ENCODE measurements around the gene CENPVL2.
"Not testable (repeated sequence)": the region's sequence is repeated elsewhere in the genome, so short reads cannot be mapped to it uniquely, and the experiment has no call there.

Gene CENPVL2

GRCh38 chrX:51682720-51683062 lies at the start of gene CENPVL2:
CENPVL2 (minus strand) TSS chrX:51682831; CDS start chrX:51682831, 0 bp downstream.
- H3K4me1 ChIP-seq (ENCODE audit: control insufficient read depth, insufficient read depth, low read length) = not testable (repeated sequence)

GRCh38 chrX:51728202-51728601 lies 45.6 kb upstream of the CENPVL2 start:
- H3K4me1 ChIP-seq (ENCODE audit: control insufficient read depth, insufficient read depth, low read length) = no peaks in the 10 kb centered on the region
- no peak for DNase-seq (ENCODE audit: low read depth)

More at GRCh38 chrX:51682720-51683062, at the start of gene CENPVL2:
- not testable (repeated sequence) for H3K27me3 ChIP-seq (replicated peaks; ENCODE audit: control insufficient read depth, insufficient read depth, low read length); H3K36me3 ChIP-seq (ENCODE audit: control insufficient read depth, insufficient read depth, low read length, severe bottlenecking); H3K4me3 ChIP-seq (ENCODE audit: low read length); DNase-seq (ENCODE audit: low read depth); H3K9me3 ChIP-seq (ENCODE audit: control insufficient read depth, low read length); H3K9ac ChIP-seq (ENCODE audit: low read length)

GRCh38 chrX:51712943-51713647 lies 30.5 kb upstream of the CENPVL2 start:
- H3K9ac ChIP-seq (ENCODE audit: low read length); H3K27me3 ChIP-seq (replicated peaks; ENCODE audit: control insufficient read depth, insufficient read depth, low read length); H3K4me1 ChIP-seq (ENCODE audit: control insufficient read depth, insufficient read depth, low read length); DNase-seq (ENCODE audit: low read depth); H3K9me3 ChIP-seq (ENCODE audit: control insufficient read depth, low read length); H3K36me3 ChIP-seq (ENCODE audit: control insufficient read depth, insufficient read depth, low read length, severe bottlenecking); H3K4me3 ChIP-seq (ENCODE audit: low read length): not testable (repeated sequence)

More at GRCh38 chrX:51728202-51728601, 45.6 kb upstream of the CENPVL2 start:
- Histone ChIP-seq H3K27me3 (replicated peaks; ENCODE audit: control insufficient read depth, insufficient read depth, low read length) (peaks cover 34% of the 10 kb centered on the region), H3K4me3 (ENCODE audit: low read length) (no peak overlapping the region), H3K9ac (ENCODE audit: low read length) (no peak overlapping the region), H3K9me3 (ENCODE audit: control insufficient read depth, low read length) (no peaks in the 10 kb centered on the region), H3K36me3 (ENCODE audit: control insufficient read depth, insufficient read depth, low read length, severe bottlenecking) (no peaks in the 10 kb centered on the region)

- H3K9ac ChIP-seq (ENCODE audit: low read length); H3K36me3 ChIP-seq (ENCODE audit: control insufficient read depth, insufficient read depth, low read length, severe bottlenecking); H3K4me1 ChIP-seq (ENCODE audit: control insufficient read depth, insufficient read depth, low read length); H3K4me3 ChIP-seq (ENCODE audit: low read length); DNase-seq (ENCODE audit: low read depth); H3K9me3 ChIP-seq (ENCODE audit: control insufficient read depth, low read length); H3K27me3 ChIP-seq (replicated peaks; ENCODE audit: control insufficient read depth, insufficient read depth, low read length): not testable (repeated sequence)
These were observed 27.9 kb upstream of the CENPVL2 start, which contains the start of gene CENPVL1 for GRCh38 chrX:51710277-51711164. CENPVL1 (plus strand) TSS chrX:51710512; CDS start chrX:51710512, 0 bp downstream.

GRCh38 chrX:51697397-51697796 lies 14.8 kb upstream of the CENPVL2 start:
- no peaks in the 10 kb centered on the region for H3K9me3 ChIP-seq (ENCODE audit: control insufficient read depth, low read length)
- H3K36me3 ChIP-seq (ENCODE audit: control insufficient read depth, insufficient read depth, low read length, severe bottlenecking) = no peaks in the 10 kb centered on the region
- no peak overlapping the region for H3K9ac ChIP-seq (ENCODE audit: low read length)
- H3K4me3 ChIP-seq (ENCODE audit: low read length) = no peak overlapping the region
- no peak for DNase-seq (ENCODE audit: low read depth)
- peaks cover 46% of the 10 kb centered on the region for H3K27me3 ChIP-seq (replicated peaks; ENCODE audit: control insufficient read depth, insufficient read depth, low read length)
- no peaks in the 10 kb centered on the region for H3K4me1 ChIP-seq (ENCODE audit: control insufficient read depth, insufficient read depth, low read length)

- peaks cover 45% of the 10 kb centered on the region for H3K27me3 ChIP-seq (replicated peaks; ENCODE audit: control insufficient read depth, insufficient read depth, low read length)
- no peaks in the 10 kb centered on the region for H3K9me3 ChIP-seq (ENCODE audit: control insufficient read depth, low read length)
- no peak overlapping the region for H3K9ac ChIP-seq (ENCODE audit: low read length)
- no peaks in the 10 kb centered on the region for H3K4me1 ChIP-seq (ENCODE audit: control insufficient read depth, insufficient read depth, low read length)
- H3K4me3 ChIP-seq (ENCODE audit: low read length) = no peak overlapping the region
- no peaks in the 10 kb centered on the region for H3K36me3 ChIP-seq (ENCODE audit: control insufficient read depth, insufficient read depth, low read length, severe bottlenecking)
- DNase-seq (ENCODE audit: low read depth) = no peak
These were observed 11.6 kb upstream of the CENPVL2 start for GRCh38 chrX:51694254-51694653.

GRCh38 chrX:51681808-51682719 lies 567 bp downstream of the CENPVL2 start:
- H3K9me3 ChIP-seq (ENCODE audit: control insufficient read depth, low read length); DNase-seq (ENCODE audit: low read depth); H3K36me3 ChIP-seq (ENCODE audit: control insufficient read depth, insufficient read depth, low read length, severe bottlenecking); H3K9ac ChIP-seq (ENCODE audit: low read length); H3K27me3 ChIP-seq (replicated peaks; ENCODE audit: control insufficient read depth, insufficient read depth, low read length); H3K4me1 ChIP-seq (ENCODE audit: control insufficient read depth, insufficient read depth, low read length); H3K4me3 ChIP-seq (ENCODE audit: low read length): not testable (repeated sequence)

GRCh38 chrX:51679689-51680433 lies 2.8 kb downstream of the CENPVL2 start:
- H3K4me3 ChIP-seq (ENCODE audit: low read length); DNase-seq (ENCODE audit: low read depth); H3K9me3 ChIP-seq (ENCODE audit: control insufficient read depth, low read length); H3K9ac ChIP-seq (ENCODE audit: low read length); H3K27me3 ChIP-seq (replicated peaks; ENCODE audit: control insufficient read depth, insufficient read depth, low read length); H3K4me1 ChIP-seq (ENCODE audit: control insufficient read depth, insufficient read depth, low read length); H3K36me3 ChIP-seq (ENCODE audit: control insufficient read depth, insufficient read depth, low read length, severe bottlenecking): not testable (repeated sequence)

- no peaks in the 10 kb centered on the region for H3K4me1 ChIP-seq (ENCODE audit: control insufficient read depth, insufficient read depth, low read length)
- no peak overlapping the region for H3K9ac ChIP-seq (ENCODE audit: low read length)
- H3K36me3 ChIP-seq (ENCODE audit: control insufficient read depth, insufficient read depth, low read length, severe bottlenecking) = no peaks in the 10 kb centered on the region
- peaks cover 24% of the 10 kb centered on the region for H3K27me3 ChIP-seq (replicated peaks; ENCODE audit: control insufficient read depth, insufficient read depth, low read length)
- no peak overlapping the region for H3K4me3 ChIP-seq (ENCODE audit: low read length)
- no peak for DNase-seq (ENCODE audit: low read depth)
- H3K9me3 ChIP-seq (ENCODE audit: control insufficient read depth, low read length) = peaks cover 5% of the 10 kb centered on the region
These were observed 16.6 kb downstream of the CENPVL2 start for GRCh38 chrX:51665981-51666380.

GRCh38 chrX:51643377-51643776 lies 39.3 kb downstream of the CENPVL2 start:
- H3K9ac ChIP-seq (ENCODE audit: low read length) = no peak overlapping the region
- no peaks in the 10 kb centered on the region for H3K9me3 ChIP-seq (ENCODE audit: control insufficient read depth, low read length)
- H3K4me1 ChIP-seq (ENCODE audit: control insufficient read depth, insufficient read depth, low read length) = no peaks in the 10 kb centered on the region
- H3K27me3 ChIP-seq (replicated peaks; ENCODE audit: control insufficient read depth, insufficient read depth, low read length) = peaks cover 49% of the 10 kb centered on the region
- DNase-seq (ENCODE audit: low read depth) = no peak
- no peaks in the 10 kb centered on the region for H3K36me3 ChIP-seq (ENCODE audit: control insufficient read depth, insufficient read depth, low read length, severe bottlenecking)
- no peak overlapping the region for H3K4me3 ChIP-seq (ENCODE audit: low read length)

Measured in adipocyte (in vitro differentiated cells).